Left cardiac atrium (tissue), 4 donors: ENCODE results near the gene TMEM187. TPM values are rescaled to one million over a fixed set of nuclear protein-coding genes. Genes with fewer than 3 reads are reported as not detected.
A peak's percentile ranks its signal among the peaks of the same experiment; 100 is the strongest.

Experiments used
- ATAC-seq, 2 donors: fragments of 200-7000 bp; cut with Tn5 transposase; one replicate each; pipeline ENCODE4 v1.9.1; 2020; ENCODE audit warnings: mild to moderate bottlenecking in 2 of 2, moderate library complexity in 2 of 2
- DNase-seq: peaks from one replicate; pipeline ENCODE4 v3.0.0-alpha.2; 2020
- intact Hi-C, 2 donors: fragments of 100-400 bp; cut with DNase I; formaldehyde crosslinking; loops; one replicate each; pipeline versions ENCODE4 v1.14.1 to v1.15.1; 2022 to 2023
- total RNA-seq, 2 donors: library from RNA; stranded (reverse); fragmentation: NEBNext Ultra II Directional; extraction: Animal tissue kit (Norgen Biotek cat#: 25700); gene quantifications; one replicate each; pipeline ENCODE4 v1.2.1, GENCODE V29; 2021
- donor health status: DM: no; HTN: yes; CAD: no.
- donor health status: DM: no; HTN: yes; CAD: no; lungs with severe emphysema.
- donor health status: DM: yes; HTN: yes; CAD: no.
- donor health status: Dilated cardiomyopathy.

Gene TMEM187
- total RNA-seq, 2 donors from 2014 or later = 7.7 to 9.2 TPM

GRCh38 chrX:154012336-154012991 lies 39.9 kb downstream of the TMEM187 start:
- ATAC-seq = peak in 1 of 2 donors; percentile 24
- intact Hi-C loops = no loop called here

GRCh38 chrX:154013001-154013421 lies 40.5 kb downstream of the TMEM187 start:
- intact Hi-C loops = no loop called here
- no peak for ATAC-seq

More at GRCh38 chrX:154012336-154012991, 39.9 kb downstream of the TMEM187 start:
- no peak for DNase-seq

DNA sequence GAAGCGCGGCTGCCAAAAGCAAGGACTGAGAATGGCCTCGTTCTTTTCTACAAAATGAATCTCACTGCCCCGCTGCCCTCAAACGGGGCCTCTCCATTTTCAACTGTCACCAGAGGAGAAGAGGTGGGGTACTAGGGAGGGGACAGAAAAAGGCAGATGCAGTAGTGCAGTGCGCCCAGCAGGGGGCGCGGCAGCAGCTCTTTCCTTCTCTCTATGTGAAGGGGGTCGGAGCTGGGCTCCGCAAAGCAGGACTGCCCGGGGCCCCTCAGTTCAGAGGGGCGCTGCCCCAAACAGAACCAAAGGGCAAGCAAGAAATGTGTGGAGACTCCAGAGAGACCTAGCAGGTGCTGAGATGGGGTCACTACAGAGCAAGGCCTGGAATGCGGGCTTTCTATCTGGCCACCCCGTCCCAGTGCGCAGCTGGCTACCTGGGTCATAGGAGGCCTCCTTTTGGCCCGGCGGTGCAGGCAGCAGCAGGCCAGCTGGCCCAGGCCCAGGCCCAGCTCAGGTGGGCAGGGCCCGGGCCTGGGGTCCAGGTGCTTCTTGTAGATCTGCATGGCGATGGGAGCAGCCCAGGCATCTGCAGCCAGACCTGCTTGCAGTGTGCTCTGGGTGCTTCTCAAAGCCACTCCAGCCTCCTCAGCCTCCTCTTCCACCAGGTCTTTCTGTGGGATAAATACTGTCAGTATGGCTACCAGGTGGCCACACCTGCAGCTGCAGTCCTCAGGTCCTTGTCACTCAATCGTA lies 41.2 kb downstream of the TMEM187 start:
- ATAC-seq (peak; percentile 72 to 74), DNase-seq (no peak)
- intact Hi-C loops = no loop called here

More at GRCh38 chrX:154013001-154013421, 40.5 kb downstream of the TMEM187 start:
- no peak for DNase-seq

DNA sequence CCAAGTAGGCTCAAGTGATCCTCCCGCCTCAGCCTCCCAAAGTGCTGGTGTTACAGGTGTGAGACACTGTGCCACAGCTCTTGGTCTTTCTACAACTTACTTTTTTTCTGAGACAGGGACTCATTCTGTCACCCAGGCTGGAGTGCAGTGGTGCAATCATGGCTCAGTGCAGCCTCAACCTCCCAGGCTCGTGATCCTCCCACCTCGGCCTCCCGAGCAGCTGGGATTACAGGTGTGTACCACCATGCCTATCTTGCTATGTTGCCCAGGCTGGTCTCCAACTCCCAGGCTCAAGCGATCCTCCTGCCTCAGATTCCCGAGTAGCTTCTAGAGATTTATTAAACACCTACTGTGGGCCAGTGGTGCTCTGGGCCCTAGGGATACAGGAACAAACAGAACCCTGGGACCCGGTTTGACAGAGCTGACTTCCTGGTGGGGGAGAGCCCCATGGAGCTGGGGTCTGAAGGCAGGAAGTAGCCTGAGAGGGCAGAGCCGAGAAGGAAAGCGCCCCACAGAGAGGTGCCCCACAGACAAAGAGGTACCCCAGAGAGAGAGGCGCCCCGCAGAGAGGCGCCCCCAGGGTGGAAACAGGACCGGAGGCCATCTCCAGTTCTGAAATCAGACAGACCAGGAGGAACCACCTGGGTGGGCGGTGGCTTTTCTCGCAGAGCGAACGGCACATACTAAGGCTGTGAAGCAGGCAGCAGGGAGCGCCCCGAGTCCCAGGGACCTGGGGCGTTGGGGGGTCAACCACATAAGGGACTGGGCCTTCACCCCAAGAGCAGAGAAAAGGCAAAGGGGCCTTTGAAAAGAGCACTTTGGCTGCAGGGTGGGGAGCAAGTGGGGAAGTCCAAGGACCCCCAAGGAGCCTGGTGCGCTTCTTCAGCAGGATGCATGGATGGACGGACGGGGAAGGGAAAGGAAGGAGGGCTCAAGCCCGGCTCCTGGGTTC lies 42.2 kb downstream of the TMEM187 start:
- intact Hi-C loops = no loop called here
- ATAC-seq (no peak), DNase-seq (no peak)

DNA sequence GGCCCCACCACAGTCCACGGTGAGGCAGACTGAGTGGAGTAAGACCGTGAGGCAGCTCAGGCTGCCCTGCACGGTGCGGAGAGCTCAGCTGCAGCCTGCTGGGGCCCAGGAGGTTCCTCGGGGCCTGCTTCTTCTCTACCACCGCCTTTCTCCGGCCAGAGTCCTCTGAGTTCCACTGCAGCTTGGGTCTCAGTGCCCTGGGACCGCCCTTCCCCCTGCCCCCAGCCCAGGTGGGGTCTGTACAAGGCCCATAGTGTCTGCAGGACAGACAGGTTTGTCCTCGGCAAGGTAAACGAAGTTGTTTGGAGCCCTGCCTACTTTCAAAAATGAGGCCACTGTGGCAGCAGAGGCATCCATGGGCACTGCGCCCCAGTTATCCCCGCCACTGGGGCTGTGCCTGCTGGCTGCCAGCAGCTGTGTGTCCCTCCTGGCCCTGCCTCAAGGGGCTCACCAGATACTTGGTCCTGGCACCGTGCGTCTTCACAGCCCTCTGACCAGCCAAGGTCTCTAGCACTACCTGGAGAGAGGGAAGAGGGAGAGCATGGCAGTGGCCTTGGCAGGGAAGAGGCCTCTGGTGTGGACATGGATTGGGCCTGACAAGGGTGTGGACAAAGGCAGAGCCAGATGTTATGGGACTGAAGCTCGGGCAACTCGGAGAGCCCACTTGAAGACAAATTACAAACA lies 43.2 kb downstream of the TMEM187 start:
- DNase-seq (no peak), ATAC-seq (no peak)
- intact Hi-C loops = no loop called here

DNA sequence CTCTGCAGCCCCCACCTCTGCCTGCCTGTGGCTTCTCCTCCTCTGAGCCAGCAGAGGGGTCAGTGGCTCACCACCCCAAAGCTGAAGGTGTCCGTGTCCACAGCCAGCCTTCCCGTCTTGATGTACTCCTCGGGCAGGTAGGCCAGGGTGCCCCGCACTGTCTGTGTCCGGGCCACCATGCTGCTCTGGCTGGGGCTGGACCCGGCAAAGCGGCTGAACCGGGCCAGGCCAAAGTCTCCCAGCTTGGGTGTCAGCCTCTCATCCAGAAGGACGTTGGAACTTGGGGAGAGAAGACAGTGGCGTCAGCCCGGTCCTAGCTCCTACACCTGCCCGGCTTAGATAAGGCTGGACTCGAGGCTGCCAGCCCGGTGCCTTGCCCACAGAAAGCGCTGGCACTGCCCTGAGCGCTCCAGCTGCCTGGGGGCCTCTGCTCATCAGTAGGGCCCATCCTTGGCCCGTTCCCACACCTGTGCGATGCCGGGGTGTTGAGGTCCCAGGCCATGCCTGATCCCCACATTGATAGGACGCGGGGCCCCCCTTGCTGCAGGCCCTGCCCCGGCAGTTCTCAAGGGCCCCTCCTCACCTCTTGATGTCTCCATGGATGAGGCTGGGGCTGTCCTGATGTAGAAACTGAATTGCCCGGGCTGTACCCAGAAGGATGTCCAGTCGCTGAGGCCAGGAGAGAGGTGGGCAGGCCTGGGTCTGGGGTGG lies 44.0 kb downstream of the TMEM187 start:
- intact Hi-C loops = no loop called here
- ATAC-seq (no peak), DNase-seq (no peak)

- intact Hi-C loops = no loop called here
- ATAC-seq (no peak), DNase-seq (no peak)
These were observed 45.4 kb downstream of the TMEM187 start for GRCh38 chrX:154017766-154018517.

- no peak for DNase-seq
- ATAC-seq = no peak
- intact Hi-C loops = no loop called here
These were observed 46.0 kb downstream of the TMEM187 start for GRCh38 chrX:154018518-154019060.

DNA sequence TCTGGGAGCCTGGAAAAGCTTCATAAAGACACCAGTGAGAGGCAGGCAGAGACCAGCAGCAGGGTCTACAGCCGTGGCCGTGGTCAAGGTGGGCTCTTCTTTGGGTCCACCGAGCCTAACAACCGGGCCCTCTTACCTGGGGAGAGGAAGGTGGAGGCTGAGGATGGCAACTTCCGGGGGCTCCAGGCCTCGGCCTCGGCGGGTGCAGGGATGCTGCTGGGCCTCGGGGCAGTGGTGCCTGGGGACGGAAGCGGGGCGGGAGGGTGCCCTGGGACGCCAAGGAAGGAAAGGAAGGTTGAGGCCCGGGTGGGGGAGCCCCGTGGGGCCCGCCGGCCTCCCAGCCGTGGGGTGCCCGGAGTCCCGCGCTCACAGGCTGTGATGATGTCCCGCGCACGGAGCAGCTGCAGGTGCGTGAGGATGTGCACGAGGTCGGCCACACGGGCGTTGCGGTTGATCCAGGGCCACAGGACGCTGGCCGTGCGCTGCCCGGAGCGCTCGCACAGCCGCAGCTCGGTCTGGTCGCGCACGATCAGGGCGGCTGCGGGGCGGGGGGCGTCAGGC lies 46.6 kb downstream of the TMEM187 start:
- intact Hi-C loops = no loop called here
- ATAC-seq = peak; percentile 2 to 5
- no peak for DNase-seq

GRCh38 chrX:154019633-154020528 lies 47.3 kb downstream of the TMEM187 start, which contains the start of gene IRAK1:
IRAK1 (minus strand) TSS chrX:154019902; CDS start chrX:154019812, 90 bp downstream.
- intact Hi-C loops = no loop called here
- DNase-seq = peak; percentile 61

DNA sequence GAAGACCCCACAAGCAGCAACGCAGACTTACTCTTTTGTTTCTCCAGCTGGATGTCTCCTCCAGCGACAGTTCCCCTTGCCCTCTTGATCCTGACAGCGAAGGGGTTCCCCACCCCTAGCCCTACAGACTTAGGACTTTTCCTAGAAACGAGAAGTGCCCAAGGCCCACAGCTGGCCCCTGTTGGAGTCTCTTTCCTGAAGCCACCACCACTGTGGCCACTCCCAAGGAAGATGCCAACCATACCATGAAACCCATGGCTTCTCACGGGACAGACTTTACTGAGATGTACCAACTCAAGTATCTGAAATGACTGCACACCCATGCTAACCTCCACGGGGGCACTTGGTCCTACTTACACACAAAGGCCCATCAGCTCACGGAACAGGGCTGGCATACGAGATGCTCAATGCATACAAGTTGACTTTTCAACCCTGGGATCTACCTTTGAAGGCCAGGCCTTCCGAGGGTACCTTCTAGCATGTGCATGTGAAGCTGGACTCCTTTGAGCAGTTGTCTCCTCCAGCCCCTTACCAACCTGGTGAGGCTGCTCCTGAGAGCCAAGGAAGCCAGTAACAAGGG lies 48.1 kb downstream of the TMEM187 start:
- DNase-seq = no peak
- ATAC-seq = peak in 1 of 2 donors; percentile 2
- intact Hi-C loops = no loop called here

More at GRCh38 chrX:154019633-154020528, 47.3 kb downstream of the TMEM187 start, which contains the start of gene IRAK1:
- ATAC-seq = peak; percentile 84 to 90

DNA sequence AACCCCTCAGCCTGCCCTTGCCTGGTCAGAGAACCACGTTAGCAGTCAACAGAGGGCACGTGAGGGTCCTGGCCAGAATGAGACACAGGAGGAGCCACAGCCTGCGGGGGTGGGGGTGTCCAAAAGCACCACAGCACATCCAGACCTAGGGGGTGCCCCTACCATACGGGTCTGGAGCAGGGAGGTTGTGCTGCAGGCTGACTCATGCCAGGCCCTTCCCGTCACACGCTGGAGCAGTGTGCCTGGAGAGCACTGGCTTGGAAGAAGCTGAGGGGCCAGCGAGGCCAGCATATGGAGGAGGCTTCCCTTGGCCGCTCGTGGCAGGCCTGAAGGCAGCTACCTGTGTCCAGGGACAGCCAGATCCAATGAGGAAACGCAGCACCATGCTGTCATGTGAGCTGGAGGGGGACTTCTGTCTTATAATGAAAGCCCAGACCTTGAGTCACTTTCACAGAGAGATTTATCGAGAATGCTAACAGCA lies 48.6 kb downstream of the TMEM187 start:
- DNase-seq = no peak
- intact Hi-C loops = no loop called here
- peak in 1 of 2 donors; percentile 24 for ATAC-seq

- DNase-seq (no peak), ATAC-seq (no peak)
- intact Hi-C loops = no loop called here
These were observed 49.6 kb downstream of the TMEM187 start for GRCh38 chrX:154022108-154022507.

DNA sequence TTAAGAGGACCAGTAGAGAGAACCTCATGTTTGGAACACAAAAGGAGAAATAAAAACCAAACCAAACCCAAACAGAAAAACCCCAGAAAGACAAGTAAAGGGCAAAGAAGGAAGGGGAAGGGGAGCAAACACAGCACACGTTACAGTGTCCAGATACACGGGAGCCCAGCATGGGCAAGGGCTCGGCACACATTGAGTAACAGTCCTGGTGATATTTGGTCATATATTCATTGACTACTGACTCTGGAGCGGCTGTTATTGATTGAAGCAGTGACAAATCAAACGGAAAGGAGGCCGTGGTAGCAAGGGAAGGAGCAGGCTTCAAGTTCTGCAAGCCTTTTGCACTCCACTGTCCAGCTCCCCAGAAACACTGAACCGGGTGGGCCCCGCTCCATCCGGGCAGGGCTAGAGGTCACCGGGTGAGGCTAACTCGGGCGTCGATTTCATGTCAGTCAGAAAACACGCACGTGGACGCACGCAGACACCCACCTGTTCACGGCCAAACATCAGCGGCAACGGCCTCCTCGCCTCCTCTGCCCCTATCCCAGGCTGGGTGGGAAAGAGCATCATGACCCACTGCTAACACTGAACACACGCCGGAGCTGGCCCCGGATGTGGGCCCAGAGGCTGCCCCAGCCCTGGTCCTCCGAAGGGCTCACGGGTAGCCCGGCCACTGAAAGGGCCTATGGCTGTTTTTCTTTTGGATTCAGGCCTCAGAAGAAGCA lies 50.9 kb downstream of the TMEM187 start:
- intact Hi-C loops = no loop called here
- ATAC-seq = no peak
- no peak for DNase-seq

GRCh38 chrX:154024271-154024670 lies 51.7 kb downstream of the TMEM187 start:
- ATAC-seq (no peak), DNase-seq (no peak)
- intact Hi-C loops = no loop called here
